HG03025 (cell line): ENCODE data around the gene KRTDAP.

ENCODE experiments used
- ATAC-seq: cut with Tn5 transposase; IDR thresholded peaks from one replicate; pipeline ENCODE4 v1.9.1; 2021; ENCODE audit warnings: mild to moderate bottlenecking, moderate library complexity; ENCODE audit not compliant: unreplicated experiment, low FRiP score

Gene KRTDAP

GRCh38 chr19:35458192-35458591 is 32.1 kb downstream of the KRTDAP start:
- no peak for ATAC-seq

- ATAC-seq: no peak
Observed at GRCh38 chr19:35457173-35457572, 33.1 kb downstream of the KRTDAP start.

GRCh38 chr19:35455616-35456201 is 34.6 kb downstream of the KRTDAP start:
- no peak for ATAC-seq

GRCh38 chr19:35454663-35455062 is 35.6 kb downstream of the KRTDAP start:
- no peak for ATAC-seq

- ATAC-seq: no peak
Observed at GRCh38 chr19:35451338-35452096, 38.7 kb downstream of the KRTDAP start.

- ATAC-seq: no peak
Observed at GRCh38 chr19:35449359-35450043, 40.8 kb downstream of the KRTDAP start.

GRCh38 chr19:35447606-35448469 is 42.4 kb downstream of the KRTDAP start, which contains the start of gene FFAR2:
FFAR2 (plus strand) TSS chr19:35448257; CDS start chr19:35449715, 1,458 bp downstream.
- ATAC-seq: no peak

GRCh38 chr19:35445826-35446593 is 44.3 kb downstream of the KRTDAP start:
- no peak for ATAC-seq

GRCh38 chr19:35444735-35445134 is 45.5 kb downstream of the KRTDAP start:
- ATAC-seq: no peak

GRCh38 chr19:35442091-35442490 is 48.2 kb downstream of the KRTDAP start:
- no peak for ATAC-seq

- ATAC-seq: no peak
Observed at GRCh38 chr19:35439921-35440320, 50.3 kb downstream of the KRTDAP start.

GRCh38 chr19:35438527-35438926 is 51.7 kb downstream of the KRTDAP start:
- ATAC-seq: no peak

- no peak for ATAC-seq
Observed at GRCh38 chr19:35438096-35438495, 52.2 kb downstream of the KRTDAP start.

- ATAC-seq: no peak
Observed at GRCh38 chr19:35437406-35437951, 52.8 kb downstream of the KRTDAP start.
